Measurements from ENCODE around the gene ERVV-1.
"Not testable (repeated sequence)": the region's sequence is repeated elsewhere in the genome, so short reads cannot be mapped to it uniquely, and the experiment has no call there.

Gene ERVV-1

DNA sequence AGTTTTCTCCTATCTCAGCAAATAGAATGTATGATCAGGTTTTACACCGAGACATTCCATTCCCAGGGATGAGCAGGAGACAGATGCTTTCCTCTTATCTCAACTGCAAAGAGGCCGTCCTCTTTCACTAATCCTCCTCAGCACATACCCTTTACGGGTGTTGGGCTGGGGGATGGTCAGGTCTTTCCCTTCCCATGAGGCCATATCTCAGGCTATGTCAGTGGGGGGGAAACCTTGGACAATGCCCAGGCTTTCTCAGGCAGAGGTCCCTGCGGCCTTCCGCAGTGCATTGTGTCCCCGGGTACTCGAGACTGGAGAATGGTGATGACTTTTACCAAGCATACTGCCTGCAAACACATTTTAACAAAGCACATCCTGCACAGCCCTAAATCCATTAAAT is 14.6 kb downstream of the ERVV-1 start:
- DNase-seq = not testable (repeated sequence)

DNA sequence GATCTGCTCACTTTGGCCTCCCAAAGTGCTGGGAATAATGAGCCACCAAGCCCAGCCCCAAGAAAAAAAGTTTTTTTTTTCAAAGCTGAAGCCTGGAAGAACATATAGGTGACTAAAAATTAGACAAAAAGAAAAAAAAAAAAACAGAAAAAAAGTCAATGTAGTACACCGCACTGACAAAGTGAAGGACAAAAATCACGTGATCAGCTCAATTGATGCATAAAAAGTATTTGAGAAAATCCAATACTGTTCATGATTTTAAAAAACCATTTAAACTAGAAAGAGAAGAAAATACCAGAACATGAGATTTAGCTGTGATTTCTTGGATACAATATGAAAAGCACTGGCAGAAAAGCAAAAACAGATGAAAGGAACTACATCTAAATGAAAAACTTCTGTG is 20.3 kb downstream of the ERVV-1 start:
- no peak for DNase-seq

DNA sequence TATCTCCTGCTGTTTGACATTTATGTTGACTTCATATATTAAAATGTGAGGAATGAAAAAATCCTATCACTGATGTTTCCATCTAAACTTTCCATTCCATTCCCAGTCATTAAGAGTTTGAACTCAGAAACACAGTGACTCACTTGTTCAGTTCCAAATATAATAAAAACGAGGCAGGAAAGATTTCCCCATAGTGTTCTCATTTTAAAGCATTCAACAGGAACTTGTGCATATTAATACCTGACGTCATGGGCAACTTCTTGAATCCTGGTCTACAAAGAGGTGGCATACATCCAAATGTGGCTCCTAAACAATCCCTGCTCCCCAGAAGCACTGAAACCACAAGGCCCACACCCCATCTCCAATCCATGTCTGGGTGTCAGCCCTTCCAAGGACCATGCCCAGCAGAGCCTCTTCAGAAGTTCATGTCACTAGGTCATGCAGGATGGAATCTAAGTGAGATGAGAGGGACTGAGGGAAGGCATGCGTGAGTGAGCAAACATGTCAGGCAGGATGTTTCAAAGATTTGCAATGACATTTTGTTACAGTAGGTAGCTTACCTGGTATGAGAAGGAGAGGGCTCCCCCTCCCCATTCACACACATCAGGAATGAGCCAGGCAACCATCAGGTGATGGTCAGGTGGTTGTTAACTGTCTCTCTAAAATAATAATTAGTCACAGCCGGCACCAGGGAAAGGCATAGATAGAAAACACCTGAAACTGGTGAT is 21.4 kb downstream of the ERVV-1 start:
- no peak for DNase-seq

DNA sequence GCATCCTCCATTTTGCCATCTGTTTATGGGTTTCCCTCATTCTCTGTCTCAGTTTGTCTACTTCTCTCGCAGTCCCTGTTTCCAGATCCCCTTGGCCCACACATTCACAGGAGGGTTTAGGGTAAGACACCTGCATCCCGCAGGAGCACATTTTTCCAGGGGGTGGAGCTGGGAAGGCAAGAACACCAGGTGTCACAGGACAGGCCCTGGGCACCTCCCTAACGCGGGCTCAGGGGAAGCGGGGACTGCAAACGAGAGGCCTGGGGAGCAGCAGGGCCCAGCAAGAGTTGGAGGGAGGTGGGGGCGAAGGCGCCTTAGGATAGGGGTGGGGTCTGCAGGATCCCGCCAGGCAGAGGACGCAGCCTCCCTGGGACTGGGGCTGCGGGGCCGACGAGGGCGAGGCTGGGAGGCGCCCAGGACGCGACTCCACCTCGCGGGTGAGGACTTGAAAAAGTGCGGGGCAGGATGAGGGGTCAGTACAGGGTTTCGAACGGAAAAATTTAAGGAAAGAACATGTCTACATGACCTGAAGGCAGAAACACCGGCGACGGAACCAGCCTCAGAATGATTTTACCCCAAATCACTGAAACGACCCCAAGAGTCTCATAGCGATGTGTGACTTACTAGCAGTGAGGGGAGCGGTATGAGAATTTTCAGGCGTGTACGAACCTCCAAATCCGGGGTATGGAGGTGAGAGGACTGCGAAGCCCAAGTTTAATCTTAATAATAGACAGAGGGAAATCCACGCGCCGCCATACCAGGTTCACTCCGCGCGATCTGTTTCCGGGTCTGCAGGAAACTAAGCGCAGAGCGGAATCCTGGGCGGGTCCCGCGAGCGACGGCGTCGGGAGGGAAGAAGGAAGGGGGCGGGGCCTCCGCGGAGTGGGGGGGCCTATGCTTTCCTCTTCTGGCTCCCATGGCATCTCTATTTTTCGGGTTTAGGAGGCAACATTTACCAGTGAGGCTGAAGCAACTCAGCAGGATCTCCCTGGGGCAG is 23.7 kb downstream of the ERVV-1 start:
- peak; percentile 23 for DNase-seq

DNA sequence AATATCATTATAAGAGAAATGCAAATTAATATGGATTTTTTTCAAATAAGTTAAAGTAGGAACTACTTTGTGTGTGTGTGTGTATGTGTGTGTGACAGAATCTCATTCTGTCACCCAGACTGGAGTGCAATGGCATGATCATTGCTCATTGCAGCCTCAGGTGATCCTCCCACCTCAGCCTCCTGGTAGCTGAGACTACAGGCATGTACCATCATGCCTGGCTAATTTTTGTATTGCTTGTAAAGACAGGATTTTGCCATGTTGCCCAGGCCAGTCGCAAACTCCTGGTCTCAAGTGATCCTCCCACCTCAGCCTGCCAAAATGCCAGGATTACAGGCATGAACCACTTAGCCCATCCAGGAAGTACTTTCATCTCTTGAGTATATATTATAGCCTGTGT is 27.6 kb downstream of the ERVV-1 start:
- DNase-seq = no peak

DNA sequence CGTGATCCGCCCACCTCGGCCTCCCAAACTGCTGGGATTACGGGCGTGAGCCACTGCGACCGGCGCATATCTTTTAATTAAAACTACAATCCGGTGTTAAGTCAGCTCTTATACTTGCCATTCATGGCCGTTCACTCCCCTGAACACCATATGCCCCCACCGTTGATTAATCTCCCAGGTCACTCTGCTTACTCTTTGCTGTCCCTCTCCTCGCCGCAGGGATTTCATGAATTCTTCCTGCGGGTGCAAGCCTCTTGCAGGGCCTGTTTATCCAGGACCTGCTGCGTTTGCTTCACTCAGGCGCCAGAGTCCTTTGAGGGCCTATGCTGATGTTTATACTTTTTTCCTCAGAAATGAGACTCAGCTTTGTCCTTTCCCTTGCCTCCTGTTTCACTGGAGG is 31.8 kb downstream of the ERVV-1 start:
- DNase-seq = no peak

DNA sequence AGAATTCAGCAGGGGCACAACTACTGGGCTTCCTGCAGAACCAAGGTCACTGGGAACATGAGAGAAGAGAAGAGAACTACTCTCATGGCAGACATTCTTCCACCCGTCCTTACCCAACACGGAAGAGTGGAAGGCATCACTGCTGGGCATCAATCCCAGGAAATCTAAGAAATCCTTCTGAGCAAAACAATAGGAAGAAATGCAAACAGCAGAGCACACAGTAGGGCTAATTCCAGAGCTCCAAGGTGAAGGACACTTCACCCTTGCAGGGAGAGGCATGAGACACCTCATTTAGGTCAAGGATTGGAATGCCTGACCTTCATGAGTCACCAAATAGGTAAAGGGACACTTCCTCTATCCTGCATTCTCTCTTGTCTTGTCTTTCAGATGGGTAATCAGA is 33.7 kb downstream of the ERVV-1 start:
- no peak for DNase-seq

DNA sequence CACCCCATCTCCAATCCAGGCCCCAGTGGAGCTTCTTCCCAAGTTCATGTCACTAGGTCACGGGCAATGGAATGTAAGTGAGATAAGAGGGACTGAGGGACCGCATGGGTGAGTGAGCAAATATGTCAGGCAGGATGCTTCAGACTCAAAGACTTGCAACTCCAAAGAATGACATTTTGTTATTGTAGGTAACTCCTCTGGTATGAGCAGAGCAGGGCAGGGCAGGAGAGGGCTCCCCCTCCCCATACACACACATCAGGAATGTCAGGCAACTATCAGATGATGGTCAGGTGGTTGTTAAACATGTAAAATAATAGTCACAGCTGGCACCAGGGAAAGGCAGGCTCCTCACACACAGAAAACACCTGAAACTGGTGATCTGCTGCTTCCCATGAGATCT is 41.4 kb downstream of the ERVV-1 start:
- DNase-seq = no peak

DNA sequence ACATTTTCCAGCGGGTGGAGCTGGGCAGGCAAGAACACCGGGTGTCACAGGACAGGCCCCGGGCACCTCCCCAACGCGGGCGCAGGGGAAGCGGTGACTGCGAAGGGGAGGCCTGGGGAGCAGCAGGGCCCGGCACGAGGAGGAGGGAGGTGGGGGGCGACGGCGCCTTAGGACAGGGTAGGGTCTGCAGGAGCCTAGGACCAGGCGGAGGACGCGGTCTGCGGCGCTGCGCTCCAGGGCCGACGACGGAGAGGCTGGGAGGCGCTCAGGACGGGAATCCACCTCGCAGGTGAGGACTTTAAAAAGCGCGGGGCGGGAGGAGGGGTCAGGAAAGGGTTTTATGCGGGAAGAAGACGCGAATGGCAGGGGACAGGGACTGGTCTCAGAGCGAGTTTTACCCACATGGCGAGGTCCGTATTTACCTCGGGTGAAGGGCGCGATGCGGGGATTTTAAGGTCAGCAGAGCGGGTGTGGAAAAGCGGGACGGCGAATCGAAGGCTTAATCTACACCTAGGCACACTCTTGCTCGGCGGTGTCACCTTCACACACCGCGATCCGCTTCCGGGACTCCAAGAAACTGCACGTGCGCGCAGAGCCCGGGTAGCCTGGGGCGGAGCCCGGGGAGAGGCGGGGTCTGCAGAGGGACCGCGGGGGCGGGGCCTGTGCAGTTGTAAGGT is 44.3 kb downstream of the ERVV-1 start:
- DNase-seq = no peak

Data from fibroblast of skin of scalp (primary cell).